CD4-positive, alpha-beta memory T cell (primary cell): ENCODE results near the gene ADIRF. TPM values are rescaled to one million over a fixed set of nuclear protein-coding genes. Genes with fewer than 3 reads are reported as not detected.
"Not testable (repeated sequence)": the region's sequence is repeated elsewhere in the genome, so short reads cannot be mapped to it uniquely, and the experiment has no call there.

Experiments used
- CTCF ChIA-PET: fragments of 350-600 bp; sonication (Branson Sonifier 250); formaldehyde crosslinking; loops from one replicate; lab custom pipeline; 2021; ENCODE audit warnings: inconsistent platforms; ENCODE audit not compliant: partially characterized antibody; lab: Charles Lee
- POLR2A ChIA-PET: fragments of 350-600 bp; sonication (Branson Sonifier 250); formaldehyde crosslinking; loops from one replicate; lab custom pipeline; 2021; ENCODE audit not compliant: partially characterized antibody; lab: Charles Lee
- DNase-seq, 5 donors: peaks; one replicate each; pipeline versions ENCODE4 v3.0.0 to v3.0.0-alpha.2; 2020 to 2022; ENCODE audit warnings: mixed read lengths in 1 of 5
- H3K27ac ChIP-seq: one replicate; pipeline ENCODE4 v1.7.0; 2013; ENCODE audit warnings: low read depth, low read length
- H3K27me3 ChIP-seq: 2 replicates; pipeline ENCODE4 v1.7.0; 2013; ENCODE audit warnings: mild to moderate bottlenecking, low read length, moderate library complexity; ENCODE audit not compliant: insufficient read depth
- H3K36me3 ChIP-seq: 2 replicates; pipeline ENCODE4 v1.7.0; 2013; ENCODE audit warnings: mild to moderate bottlenecking, low read length, moderate library complexity; ENCODE audit not compliant: insufficient read depth
- H3K4me1 ChIP-seq: 2 replicates; pipeline ENCODE4 v1.7.0; 2013; ENCODE audit warnings: mild to moderate bottlenecking, low read length, moderate library complexity; ENCODE audit not compliant: insufficient read depth
- H3K4me3 ChIP-seq, 2 donors: one replicate each; pipeline ENCODE4 v1.7.0; 2013; ENCODE audit warnings: low read length in 2 of 2, mild to moderate bottlenecking in 1 of 2
- H3K9me3 ChIP-seq, 2 donors: one replicate each; pipeline ENCODE4 v1.7.0; 2013; ENCODE audit warnings: low read length in 2 of 2, control low read depth in 1 of 2; ENCODE audit not compliant: control insufficient read depth in 1 of 2
- H3K27ac Mint-ChIP-seq, 7 donors: one replicate each; pipeline ENCODE4 v1.8.0; 2020 to 2021; ENCODE audit warnings: mixed read lengths in 7 of 7, mild to moderate bottlenecking in 6 of 7, inconsistent platforms in 3 of 7, moderate library complexity in 3 of 7
- H3K27me3 Mint-ChIP-seq, 2 donors: one replicate each; pipeline ENCODE4 v1.8.0; 2020 to 2021; ENCODE audit warnings: mixed read lengths in 2 of 2
- H3K36me3 Mint-ChIP-seq, 2 donors: one replicate each; pipeline ENCODE4 v1.8.0; 2020 to 2021; ENCODE audit warnings: mixed read lengths in 2 of 2, inconsistent platforms in 1 of 2, mild to moderate bottlenecking in 1 of 2
- H3K4me1 Mint-ChIP-seq, 4 donors: one replicate each; pipeline ENCODE4 v1.8.0; 2020 to 2021; ENCODE audit warnings: mixed read lengths in 4 of 4, mild to moderate bottlenecking in 1 of 4
- H3K4me3 Mint-ChIP-seq, 8 donors: one replicate each; pipeline ENCODE4 v1.8.0; 2020 to 2021; ENCODE audit warnings: mixed read lengths in 8 of 8, mild to moderate bottlenecking in 7 of 8, moderate library complexity in 6 of 8, inconsistent platforms in 3 of 8
- H3K9me3 Mint-ChIP-seq, 8 donors: one replicate each; pipeline ENCODE4 v1.8.0; 2020 to 2021; ENCODE audit warnings: mixed read lengths in 8 of 8, mild to moderate bottlenecking in 5 of 8, inconsistent platforms in 3 of 8, moderate library complexity in 1 of 8
- intact Hi-C: fragments of 100-400 bp; cut with micrococcal nuclease; formaldehyde crosslinking; loops from one replicate; pipeline ENCODE4 v1.15.1; 2023
- polyA plus RNA-seq, 2 donors: library from polyadenylated mRNA; unstranded; fragments of 300-500 nt; fragmentation: Illumina TruSeq; gene quantifications; one replicate each; pipeline ENCODE4 v1.2.3, GENCODE V29; 2021
- total RNA-seq, 2 experiments: library from RNA; stranded (reverse); gene quantifications; one replicate each; pipeline ENCODE4 v1.2.3, GENCODE V29; 2021

Gene ADIRF
- total and polyA plus RNA-seq, 4 experiments from 2014 or later = 0.34 to 0.87 TPM; not detected in 2

GRCh38 chr10:87009134-87009696, 40.9 kb downstream of the ADIRF start:
- H3K36me3 ChIP-seq, H3K9me3 Mint-ChIP-seq, H3K27ac ChIP-seq, H3K4me1 ChIP-seq, H3K36me3 Mint-ChIP-seq, H3K4me3 ChIP-seq, H3K27ac Mint-ChIP-seq, DNase-seq, H3K9me3 ChIP-seq, H3K4me3 Mint-ChIP-seq, H3K27me3 Mint-ChIP-seq, CTCF ChIA-PET, POLR2A ChIA-PET, H3K4me1 Mint-ChIP-seq, H3K27me3 ChIP-seq, intact Hi-C loops: not testable (repeated sequence)

- H3K9me3 Mint-ChIP-seq, POLR2A ChIA-PET, H3K27me3 Mint-ChIP-seq, H3K27ac ChIP-seq, intact Hi-C loops, H3K36me3 ChIP-seq, H3K27me3 ChIP-seq, H3K4me1 Mint-ChIP-seq, H3K4me1 ChIP-seq, H3K4me3 ChIP-seq, H3K27ac Mint-ChIP-seq, H3K9me3 ChIP-seq, DNase-seq, H3K36me3 Mint-ChIP-seq, CTCF ChIA-PET: not testable (repeated sequence)
- peak overlapping the region in 2 of 8 donors; percentile 14 to 22 for H3K4me3 Mint-ChIP-seq
Observed at GRCh38 chr10:87013528-87013927, 45.2 kb downstream of the ADIRF start.

- H3K9me3 ChIP-seq, H3K36me3 Mint-ChIP-seq, H3K4me1 Mint-ChIP-seq, CTCF ChIA-PET, DNase-seq, H3K4me3 Mint-ChIP-seq, POLR2A ChIA-PET, H3K27ac Mint-ChIP-seq, H3K27me3 Mint-ChIP-seq, H3K27ac ChIP-seq, H3K36me3 ChIP-seq, intact Hi-C loops, H3K4me3 ChIP-seq, H3K27me3 ChIP-seq, H3K4me1 ChIP-seq, H3K9me3 Mint-ChIP-seq: not testable (repeated sequence)
Observed at GRCh38 chr10:87014986-87015716, 46.9 kb downstream of the ADIRF start.

- H3K9me3 ChIP-seq, H3K36me3 ChIP-seq, H3K4me1 ChIP-seq, H3K4me3 ChIP-seq, H3K4me3 Mint-ChIP-seq, CTCF ChIA-PET, H3K27ac Mint-ChIP-seq, DNase-seq, H3K27me3 Mint-ChIP-seq, H3K9me3 Mint-ChIP-seq, H3K27ac ChIP-seq, H3K27me3 ChIP-seq, intact Hi-C loops, H3K4me1 Mint-ChIP-seq, H3K36me3 Mint-ChIP-seq, POLR2A ChIA-PET: not testable (repeated sequence)
Observed at GRCh38 chr10:87018127-87018526, 49.8 kb downstream of the ADIRF start.

GRCh38 chr10:87019066-87019465, 50.8 kb downstream of the ADIRF start:
- H3K27ac ChIP-seq, H3K4me3 Mint-ChIP-seq, H3K9me3 ChIP-seq, DNase-seq, H3K4me3 ChIP-seq, H3K4me1 ChIP-seq, H3K4me1 Mint-ChIP-seq, H3K36me3 ChIP-seq, H3K9me3 Mint-ChIP-seq, intact Hi-C loops, H3K27me3 Mint-ChIP-seq, H3K27me3 ChIP-seq, H3K36me3 Mint-ChIP-seq, POLR2A ChIA-PET, CTCF ChIA-PET, H3K27ac Mint-ChIP-seq: not testable (repeated sequence)

GRCh38 chr10:87019504-87019903, 51.2 kb downstream of the ADIRF start:
- H3K36me3 Mint-ChIP-seq, H3K27me3 Mint-ChIP-seq, CTCF ChIA-PET, H3K4me3 ChIP-seq, POLR2A ChIA-PET, H3K27me3 ChIP-seq, H3K4me3 Mint-ChIP-seq, intact Hi-C loops, H3K4me1 ChIP-seq, H3K27ac Mint-ChIP-seq, H3K4me1 Mint-ChIP-seq, H3K9me3 Mint-ChIP-seq, H3K27ac ChIP-seq, DNase-seq, H3K9me3 ChIP-seq, H3K36me3 ChIP-seq: not testable (repeated sequence)

- H3K36me3 Mint-ChIP-seq, H3K27ac ChIP-seq, POLR2A ChIA-PET, H3K27ac Mint-ChIP-seq, H3K4me1 Mint-ChIP-seq, H3K9me3 ChIP-seq, H3K9me3 Mint-ChIP-seq, H3K4me1 ChIP-seq, H3K27me3 ChIP-seq, H3K4me3 ChIP-seq, H3K27me3 Mint-ChIP-seq, H3K4me3 Mint-ChIP-seq, DNase-seq, intact Hi-C loops, CTCF ChIA-PET, H3K36me3 ChIP-seq: not testable (repeated sequence)
Observed at GRCh38 chr10:87020056-87020455, 51.8 kb downstream of the ADIRF start, which contains the start of gene FAM25A. Gene FAM25A, plus strand, starts transcription at chr10:87020294. Its CDS starts 31 bp downstream, at chr10:87020325.
